ENCODE results near the gene ITPK1. TPM values are rescaled to one million over a fixed set of nuclear protein-coding genes. Genes with fewer than 3 reads are reported as not detected.

ITPK1 gene
- total RNA-seq, 4 donors from 2014 or later = 64.8 to 235 (median 128) TPM

DNA sequence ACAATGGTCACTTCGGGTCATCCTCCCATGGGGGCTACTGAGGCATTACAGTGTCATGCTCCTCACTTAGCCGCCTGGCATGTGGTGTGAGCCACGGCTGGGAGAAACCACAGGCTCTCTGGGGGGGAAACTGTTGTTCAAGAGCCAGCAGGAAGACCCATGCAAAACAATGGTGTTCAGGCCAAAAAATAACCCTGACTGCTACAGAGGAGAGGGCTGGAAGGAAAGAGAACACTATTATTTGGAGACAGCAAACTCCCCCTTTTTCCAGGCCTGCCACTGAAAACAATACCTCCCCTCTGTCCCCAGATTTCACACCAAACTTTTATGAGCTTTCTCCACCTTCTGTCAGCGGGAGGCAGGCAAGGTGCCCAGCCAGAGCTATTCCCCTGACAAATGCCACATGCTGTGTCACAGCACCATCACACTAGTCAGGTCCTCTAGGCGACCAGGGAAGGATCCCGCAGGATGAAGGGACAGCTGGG is 109.1 kb downstream of the ITPK1 start:
- TF ChIP-seq EP300 (IDR thresholded peaks at IDR 0.05; ENCODE audit: low read depth) (no peak), POLR2A (IDR thresholded peaks at IDR 0.05) (no peak), POLR2AphosphoS5 (IDR thresholded peaks at IDR 0.05) (no peak)
- TF ChIP-seq, protein P1, sequence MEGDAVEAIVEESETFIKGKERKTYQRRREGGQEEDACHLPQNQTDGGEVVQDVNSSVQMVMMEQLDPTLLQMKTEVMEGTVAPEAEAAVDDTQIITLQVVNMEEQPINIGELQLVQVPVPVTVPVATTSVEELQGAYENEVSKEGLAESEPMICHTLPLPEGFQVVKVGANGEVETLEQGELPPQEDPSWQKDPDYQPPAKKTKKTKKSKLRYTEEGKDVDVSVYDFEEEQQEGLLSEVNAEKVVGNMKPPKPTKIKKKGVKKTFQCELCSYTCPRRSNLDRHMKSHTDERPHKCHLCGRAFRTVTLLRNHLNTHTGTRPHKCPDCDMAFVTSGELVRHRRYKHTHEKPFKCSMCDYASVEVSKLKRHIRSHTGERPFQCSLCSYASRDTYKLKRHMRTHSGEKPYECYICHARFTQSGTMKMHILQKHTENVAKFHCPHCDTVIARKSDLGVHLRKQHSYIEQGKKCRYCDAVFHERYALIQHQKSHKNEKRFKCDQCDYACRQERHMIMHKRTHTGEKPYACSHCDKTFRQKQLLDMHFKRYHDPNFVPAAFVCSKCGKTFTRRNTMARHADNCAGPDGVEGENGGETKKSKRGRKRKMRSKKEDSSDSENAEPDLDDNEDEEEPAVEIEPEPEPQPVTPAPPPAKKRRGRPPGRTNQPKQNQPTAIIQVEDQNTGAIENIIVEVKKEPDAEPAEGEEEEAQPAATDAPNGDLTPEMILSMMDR (IDR thresholded peaks at IDR 0.05) = no peak
- intact Hi-C loops (cut with DNase I; ENCODE audit: low total_unique reads) (no loop called here), in situ Hi-C loops (cut with MboI; ENCODE audit: low pct_ligation_motif_present in 1 of 4, low pct_unique_long_range_greater_than_20kb in 1 of 4, low sequenced_read_pairs in 3 of 4) (no loop called here)
- H3K4me1 ChIP-seq = peaks cover 26 to 45% (median 38%) of the 10 kb centered on the region in 4 donors
- no peak overlapping the region for H3K4me3 ChIP-seq
- 67% methylated on average over 6 of the region's 6 CpGs; no CpG with 5 or more reads in 1 of the 2 donors for WGBS, 2 donors (ENCODE audit: low coverage in 1 of 2)
- H3K27ac ChIP-seq = peak overlapping the region; percentile 54 to 77 (median 68)
- H3K27me3 ChIP-seq = no peaks in the 10 kb centered on the region
- no peaks in the 10 kb centered on the region for H3K9me3 ChIP-seq
- no peaks in the 10 kb centered on the region for H3K36me3 ChIP-seq
- no peak for DNase-seq

DNA sequence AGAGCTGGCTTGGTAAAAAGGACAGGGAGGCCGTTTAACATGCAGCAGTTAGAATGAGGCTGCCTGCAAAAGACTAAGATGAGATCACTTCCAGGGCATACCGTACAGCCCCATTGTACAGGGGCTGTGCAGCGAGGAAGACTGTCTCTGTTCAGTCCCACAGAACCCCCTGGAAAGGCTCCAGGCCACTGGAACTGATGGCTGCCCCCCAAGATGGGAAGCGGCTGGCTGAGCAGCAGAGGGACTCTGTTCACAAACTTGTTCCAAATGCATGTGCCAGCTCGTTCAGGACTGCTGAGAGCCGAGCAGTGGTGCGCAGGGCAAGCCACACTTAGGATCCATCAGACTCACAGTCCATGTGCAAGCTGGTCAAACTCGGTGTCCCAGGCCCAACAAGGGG is 109.9 kb downstream of the ITPK1 start:
- in situ Hi-C loops (cut with MboI; ENCODE audit: low pct_ligation_motif_present in 1 of 4, low pct_unique_long_range_greater_than_20kb in 1 of 4, low sequenced_read_pairs in 3 of 4) (no loop called here), intact Hi-C loops (cut with DNase I; ENCODE audit: low total_unique reads) (no loop called here)
- WGBS, 2 donors (ENCODE audit: low coverage in 1 of 2) = 75% methylated on average over 8 of the region's 8 CpGs; no CpG with 5 or more reads in 1 of the 2 donors
- no peak overlapping the region for H3K4me3 ChIP-seq
- H3K27me3 ChIP-seq = no peaks in the 10 kb centered on the region
- DNase-seq = no peak
- H3K9me3 ChIP-seq = no peaks in the 10 kb centered on the region
- peaks cover 23 to 38% (median 31%) of the 10 kb centered on the region in 4 donors for H3K4me1 ChIP-seq
- no peaks in the 10 kb centered on the region for H3K36me3 ChIP-seq
- H3K27ac ChIP-seq = peak overlapping the region in 3 of 4 donors; percentile 64 to 77 (median 72)
- TF ChIP-seq EP300 (IDR thresholded peaks at IDR 0.05; ENCODE audit: low read depth) (no peak), POLR2A (IDR thresholded peaks at IDR 0.05) (no peak), POLR2AphosphoS5 (IDR thresholded peaks at IDR 0.05) (no peak)
- TF ChIP-seq, protein P1 (IDR thresholded peaks at IDR 0.05) = no peak

DNA sequence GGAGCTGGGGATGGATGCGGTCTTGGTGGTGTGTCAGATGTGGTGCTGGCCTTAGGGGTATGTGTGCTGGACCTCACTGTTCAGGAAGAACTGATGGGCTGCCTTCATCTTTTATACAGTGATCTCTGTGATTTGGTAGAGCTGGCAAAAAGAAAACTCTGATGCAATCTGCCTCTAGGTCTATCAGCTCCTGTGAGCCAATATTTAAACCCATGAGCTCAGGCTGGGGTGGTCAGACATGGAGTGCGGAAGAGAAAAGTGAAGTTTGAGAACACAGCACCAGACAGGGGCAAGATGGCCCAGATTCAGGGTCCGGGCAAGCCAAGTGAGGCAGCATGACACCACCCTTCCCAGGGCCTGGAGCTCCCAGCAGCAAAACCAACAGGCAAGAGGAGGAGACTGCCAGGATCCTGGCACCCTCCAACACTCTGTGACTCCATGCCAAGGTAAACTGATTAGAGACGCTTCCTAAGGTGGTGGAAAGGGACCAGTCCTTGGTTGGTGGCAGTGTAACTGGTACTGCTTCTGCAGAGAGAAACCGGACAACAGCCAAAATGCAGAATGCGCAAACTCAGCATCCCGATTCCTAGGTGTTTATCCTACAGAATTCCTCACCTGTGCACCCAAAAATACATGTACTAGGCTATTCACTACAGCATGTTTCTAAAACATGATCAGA is 110.5 kb downstream of the ITPK1 start:
- Histone ChIP-seq H3K4me3 (no peak overlapping the region), H3K36me3 (no peaks in the 10 kb centered on the region), H3K9me3 (no peaks in the 10 kb centered on the region), H3K4me1 (peaks cover 23 to 37% (median 29%) of the 10 kb centered on the region in 4 donors), H3K27me3 (no peaks in the 10 kb centered on the region), H3K27ac (peak overlapping the region in 1 of 4 donors; percentile 72)
- DNase-seq = no peak
- TF ChIP-seq EP300 (IDR thresholded peaks at IDR 0.05; ENCODE audit: low read depth) (no peak), POLR2AphosphoS5 (IDR thresholded peaks at IDR 0.05) (no peak), POLR2A (IDR thresholded peaks at IDR 0.05) (no peak)
- TF ChIP-seq, protein P1 (IDR thresholded peaks at IDR 0.05) = no peak
- WGBS, 2 donors (ENCODE audit: low coverage in 1 of 2) = 83% methylated on average over 7 of the region's 7 CpGs; no CpG with 5 or more reads in 1 of the 2 donors
- in situ Hi-C loops (cut with MboI; ENCODE audit: low pct_ligation_motif_present in 1 of 4, low pct_unique_long_range_greater_than_20kb in 1 of 4, low sequenced_read_pairs in 3 of 4) (no loop called here), intact Hi-C loops (cut with DNase I; ENCODE audit: low total_unique reads) (no loop called here)

DNA sequence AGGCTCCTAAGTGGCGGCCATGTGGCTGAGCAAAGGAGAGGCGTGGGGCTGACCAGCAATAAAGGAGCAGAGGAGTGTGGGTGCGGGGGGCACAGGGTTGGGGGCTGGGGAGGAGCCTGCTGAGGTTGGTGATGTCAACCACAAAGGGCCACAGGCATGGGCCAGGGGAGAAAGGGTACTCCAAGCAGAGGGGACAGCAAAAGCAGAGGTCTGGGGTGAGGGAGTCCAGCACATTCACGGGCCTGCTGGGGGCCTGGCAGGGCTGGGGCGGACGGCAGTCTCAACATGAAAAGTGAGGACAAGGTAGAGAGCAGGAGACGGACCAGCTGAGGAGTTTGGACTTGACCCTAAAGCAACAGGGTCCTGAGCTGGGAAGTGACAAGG is 111.0 kb downstream of the ITPK1 start:
- TF ChIP-seq, protein P1 (IDR thresholded peaks at IDR 0.05) = no peak
- no peak for TF ChIP-seq EP300 (IDR thresholded peaks at IDR 0.05; ENCODE audit: low read depth)
- no peak for TF ChIP-seq POLR2AphosphoS5 (IDR thresholded peaks at IDR 0.05)
- no peak for TF ChIP-seq POLR2A (IDR thresholded peaks at IDR 0.05)
- H3K27me3 ChIP-seq = no peaks in the 10 kb centered on the region
- no peaks in the 10 kb centered on the region for H3K9me3 ChIP-seq
- in situ Hi-C loops (cut with MboI; ENCODE audit: low pct_ligation_motif_present in 1 of 4, low pct_unique_long_range_greater_than_20kb in 1 of 4, low sequenced_read_pairs in 3 of 4) = no loop called here
- no peak for DNase-seq
- peaks cover 23 to 40% (median 29%) of the 10 kb centered on the region in 4 donors for H3K4me1 ChIP-seq
- WGBS, 2 donors (ENCODE audit: low coverage in 1 of 2) = 94% methylated on average over 7 of the region's 7 CpGs; no CpG with 5 or more reads in 1 of the 2 donors
- intact Hi-C loops (cut with DNase I; ENCODE audit: low total_unique reads) = no loop called here
- H3K4me3 ChIP-seq = no peak overlapping the region
- H3K27ac ChIP-seq = no peak overlapping the region
- no peaks in the 10 kb centered on the region for H3K36me3 ChIP-seq

Measured in transverse colon (tissue), 4 donors.